Natural killer cell (primary cell): Measurements from ENCODE around the gene PKIG. TPM values are rescaled to one million over a fixed set of nuclear protein-coding genes. Genes with fewer than 3 reads are reported as not detected.
A peak's percentile ranks its signal among the peaks of the same experiment; 100 is the strongest.

Experiments
- ATAC-seq, 3 donors: fragments of 150-1000 bp in 2 of 3; fragments of 200-7000 bp in 1 of 3; cut with Tn5 transposase; 1 replicate in 1 of 3; 2 replicates in 2 of 3; pipeline ENCODE4 v1.10.0; 2021; ENCODE audit warnings: mild to moderate bottlenecking in 2 of 3, moderate library complexity in 2 of 3
- DNase-seq, 2 donors: peaks; one replicate each; pipeline versions ENCODE4 v3.0.0 to v3.0.0-alpha.2; 2013 to 2021; ENCODE audit warnings: mixed read lengths in 1 of 2
- H3K27ac ChIP-seq: one replicate; pipeline ENCODE4 v1.5.1; 2013; ENCODE audit warnings: mild to moderate bottlenecking, low read length
- H3K27me3 ChIP-seq: one replicate; pipeline ENCODE4 v1.6.1; 2013; ENCODE audit warnings: low read length; ENCODE audit not compliant: control insufficient read depth, insufficient read depth
- H3K36me3 ChIP-seq: one replicate; pipeline ENCODE4 v1.6.1; 2013; ENCODE audit warnings: low read length; ENCODE audit not compliant: control insufficient read depth, insufficient read depth
- H3K4me1 ChIP-seq: one replicate; pipeline ENCODE4 v1.6.1; 2013; ENCODE audit warnings: low read length; ENCODE audit not compliant: control insufficient read depth, insufficient read depth
- H3K4me3 ChIP-seq: one replicate; pipeline ENCODE4 v1.5.1; 2013; ENCODE audit warnings: low read length
- H3K9me3 ChIP-seq: one replicate; pipeline ENCODE4 v1.6.1; 2013; ENCODE audit warnings: low read length; ENCODE audit not compliant: control insufficient read depth, insufficient read depth
- H3K27ac Mint-ChIP-seq, 2 donors: one replicate each; pipeline ENCODE4 v1.8.0; 2022; ENCODE audit warnings: mild to moderate bottlenecking in 2 of 2, mixed read lengths in 2 of 2, moderate library complexity in 1 of 2
- H3K27me3 Mint-ChIP-seq, 2 donors: one replicate each; pipeline ENCODE4 v1.8.0; 2022; ENCODE audit warnings: low read depth in 2 of 2, mixed read lengths in 2 of 2
- H3K36me3 Mint-ChIP-seq: one replicate; pipeline ENCODE4 v1.8.0; 2022; ENCODE audit warnings: mixed read lengths
- H3K4me1 Mint-ChIP-seq, 2 donors: one replicate each; pipeline ENCODE4 v1.8.0; 2022; ENCODE audit warnings: mixed read lengths in 2 of 2
- H3K4me3 Mint-ChIP-seq: one replicate; pipeline ENCODE4 v1.8.0; 2022; ENCODE audit warnings: mild to moderate bottlenecking, moderate library complexity, mixed read lengths
- H3K9me3 Mint-ChIP-seq, 2 donors: one replicate each; pipeline ENCODE4 v1.8.0; 2022; ENCODE audit warnings: mixed read lengths in 2 of 2
- CTCF ChIP-seq: fragments of 200-600 bp; IDR thresholded peaks from one replicate; pipeline ENCODE4 v1.8.0; 2022; ENCODE audit warnings: antibody characterized with exemption
- WGBS: methylation state at CpG from one replicate; pipeline ENCODE4 v1.1.7; 2013; ENCODE audit warnings: missing lambda C conversion rate; ENCODE audit not compliant: insufficient coverage; 5-methylcytosine and 5-hydroxymethylcytosine counted together
- intact Hi-C: fragments of 100-400 bp; cut with micrococcal nuclease; formaldehyde crosslinking; loops from one replicate; pipeline ENCODE4 v1.14.2; 2022
- total RNA-seq, 4 donors: library from RNA; stranded (reverse); fragments of 120-200 nt in 1 of 4; gene quantifications; one replicate each; pipeline versions ENCODE4 v1.2.3 to v1.2.4, GENCODE V29; 2013 to 2022

Gene PKIG
- total RNA-seq, 3 donors from 2014 or later (not counting 1 experiment from before 2014, with no cell fraction given) = 0.82 to 1.5 (median 1.5) TPM

- H3K4me1 Mint-ChIP-seq = peaks cover 6 to 17% of the 10 kb centered on the region in 2 donors
- no peak for TF ChIP-seq CTCF
- no peak overlapping the region for H3K27ac Mint-ChIP-seq
- Histone ChIP-seq H3K4me3 (no peak overlapping the region), H3K9me3 (no peaks in the 10 kb centered on the region), H3K36me3 (no peaks in the 10 kb centered on the region), H3K4me1 (peaks cover 20% of the 10 kb centered on the region), H3K27me3 (no peaks in the 10 kb centered on the region), H3K27ac (no peak overlapping the region)
- ATAC-seq (no peak), DNase-seq (no peak)
- no peaks in the 10 kb centered on the region for H3K9me3 Mint-ChIP-seq
- 97% methylated on average over 7 of the region's 8 CpGs for WGBS
- no peaks in the 10 kb centered on the region for H3K27me3 Mint-ChIP-seq
- intact Hi-C loops = no loop called here
- no peak overlapping the region for H3K4me3 Mint-ChIP-seq
- H3K36me3 Mint-ChIP-seq = no peaks in the 10 kb centered on the region
Measured at GRCh38 chr20:44603327-44603726, 20.9 kb downstream of the PKIG start.

- H3K36me3 ChIP-seq = no peaks in the 10 kb centered on the region
- Mint-ChIP-seq H3K27me3 (no peaks in the 10 kb centered on the region), H3K9me3 (no peaks in the 10 kb centered on the region), H3K4me3 (no peak overlapping the region), H3K4me1 (peaks cover 20% of the 10 kb centered on the region in 2 donors), H3K36me3 (no peaks in the 10 kb centered on the region), H3K27ac (no peak overlapping the region)
- TF ChIP-seq CTCF = no peak
- peaks cover 27% of the 10 kb centered on the region for H3K4me1 ChIP-seq
- H3K4me3 ChIP-seq = no peak overlapping the region
- no peak overlapping the region for H3K27ac ChIP-seq
- H3K9me3 ChIP-seq = no peaks in the 10 kb centered on the region
- no peak for DNase-seq
- intact Hi-C loops = no loop called here
- ATAC-seq = no peak
- no peaks in the 10 kb centered on the region for H3K27me3 ChIP-seq
- 88% methylated on average over 4 of the region's 5 CpGs for WGBS
Measured at GRCh38 chr20:44606725-44607441, 24.5 kb downstream of the PKIG start.

GRCh38 chr20:44609006-44609515 lies 26.7 kb downstream of the PKIG start:
- Mint-ChIP-seq H3K27ac (peak overlapping the region; percentile 98 to 99), H3K4me3 (peak overlapping the region; percentile 32)

More at GRCh38 chr20:44609006-44609515, 26.7 kb downstream of the PKIG start:
- peaks cover 26% of the 10 kb centered on the region for H3K4me1 ChIP-seq
- peak overlapping the region; percentile 94 for H3K27ac ChIP-seq
- TF ChIP-seq CTCF = no peak
- no peaks in the 10 kb centered on the region for H3K9me3 Mint-ChIP-seq
- DNase-seq (no peak), ATAC-seq (no peak)
- intact Hi-C loops = no loop called here
- H3K4me3 ChIP-seq = no peak overlapping the region
- H3K27me3 Mint-ChIP-seq = no peaks in the 10 kb centered on the region
- peaks cover 3% of the 10 kb centered on the region for H3K36me3 ChIP-seq
- WGBS = 88% methylated on average over 8 of the region's 9 CpGs
- H3K27me3 ChIP-seq = no peaks in the 10 kb centered on the region
- peaks cover 21 to 30% of the 10 kb centered on the region in 2 donors for H3K4me1 Mint-ChIP-seq
- no peaks in the 10 kb centered on the region for H3K36me3 Mint-ChIP-seq
- no peaks in the 10 kb centered on the region for H3K9me3 ChIP-seq
